HG02588 (cell line): ENCODE data around the gene MAB21L2.

Source experiments
- ATAC-seq: cut with Tn5 transposase; IDR thresholded peaks from one replicate; pipeline ENCODE4 v1.9.1; 2021; ENCODE audit warnings: mild to moderate bottlenecking, moderate library complexity; ENCODE audit not compliant: unreplicated experiment

The MAB21L2 gene

GRCh38 chr4:150574678-150575077 lies 7.3 kb upstream of the MAB21L2 start:
- ATAC-seq: no peak

GRCh38 chr4:150577796-150578195 lies 4.2 kb upstream of the MAB21L2 start:
- no peak for ATAC-seq

DNA sequence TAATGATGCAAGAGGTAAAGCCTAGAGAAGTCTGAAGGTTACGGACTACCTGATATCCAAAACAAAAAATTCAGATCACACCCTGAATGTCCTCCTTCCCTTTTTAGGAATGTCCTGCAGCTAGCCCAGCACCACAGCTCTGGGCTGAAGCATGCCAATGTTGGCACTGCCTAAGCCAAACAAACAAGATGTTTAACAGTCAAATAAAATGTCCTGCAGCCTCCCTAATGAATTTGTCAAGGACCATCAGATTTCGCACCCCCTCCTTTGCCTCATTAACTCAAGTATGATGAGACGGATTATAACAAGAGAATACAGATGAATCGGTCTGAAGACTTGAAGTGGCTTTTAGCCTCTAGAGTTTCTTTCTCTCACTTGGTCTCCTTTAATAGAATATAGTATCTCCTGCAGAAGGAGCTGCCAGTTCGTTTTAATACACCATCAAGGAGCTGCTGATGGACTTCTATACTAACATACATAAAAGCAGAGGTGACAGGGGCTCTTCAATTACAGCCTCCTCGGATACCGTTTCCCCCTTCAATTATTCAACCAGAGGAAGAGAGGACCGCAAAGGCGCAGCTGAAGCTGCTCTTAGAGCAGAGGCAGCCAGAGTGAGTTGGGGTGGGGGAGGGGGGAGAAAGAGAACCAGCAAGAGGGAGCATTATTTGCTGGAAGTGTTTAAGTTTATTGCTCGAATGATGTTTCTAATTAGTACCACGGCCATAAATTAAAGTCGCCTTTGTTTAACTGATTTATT lies 3.0 kb upstream of the MAB21L2 start:
- ATAC-seq: no peak

DNA sequence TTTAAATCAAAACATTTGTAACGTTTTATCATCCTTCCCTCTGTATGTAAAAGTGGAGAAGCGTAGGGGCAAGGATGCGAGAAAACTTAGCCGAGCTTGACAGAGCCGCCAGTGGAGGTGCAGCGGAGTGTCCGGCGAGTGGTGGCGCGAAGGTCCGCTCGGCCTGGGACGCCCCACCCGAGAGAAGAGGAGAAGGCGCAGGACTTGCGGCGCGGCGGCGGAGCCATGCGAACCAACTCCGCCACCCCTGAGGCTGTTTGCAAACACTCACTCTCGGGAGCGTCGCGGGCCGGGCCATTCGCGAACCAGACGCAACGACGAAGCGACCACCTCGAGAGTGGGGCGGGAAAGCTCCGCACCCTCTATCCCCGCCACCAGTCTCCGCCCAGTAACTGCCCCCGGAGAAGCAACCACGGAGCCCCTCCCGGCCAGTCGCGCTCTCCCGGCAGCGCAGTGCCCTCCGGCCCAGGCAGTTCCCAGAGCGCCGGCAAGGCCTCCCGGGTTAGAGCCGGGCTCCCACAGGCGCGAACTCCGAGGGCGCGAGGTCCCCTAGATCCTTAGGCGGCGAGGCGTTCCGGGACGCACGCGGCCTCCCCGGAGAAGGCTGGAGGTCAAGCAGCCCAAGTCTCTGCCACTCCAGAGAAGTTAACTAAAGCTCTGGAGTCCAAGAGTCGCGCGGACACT lies 2.3 kb upstream of the MAB21L2 start:
- ATAC-seq: no peak

DNA sequence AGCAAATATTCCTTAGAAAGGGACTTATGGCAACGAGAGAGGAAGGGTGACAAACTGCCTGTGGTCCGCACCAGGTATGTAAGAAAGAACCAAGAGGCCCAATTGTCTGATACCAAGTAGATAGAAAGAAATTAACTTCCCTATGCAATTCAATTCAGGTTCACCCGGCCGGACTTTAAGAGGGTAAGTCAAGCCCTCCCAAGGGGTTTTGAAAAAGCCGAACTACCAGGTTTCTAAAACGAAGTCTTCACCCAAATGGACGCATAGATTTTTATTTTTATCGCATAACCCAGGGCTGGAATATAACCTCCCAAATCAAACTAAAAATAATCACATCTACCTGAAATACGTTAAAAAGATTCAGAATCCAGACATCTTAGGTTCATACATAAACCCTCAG lies 1.6 kb upstream of the MAB21L2 start:
- ATAC-seq: no peak

DNA sequence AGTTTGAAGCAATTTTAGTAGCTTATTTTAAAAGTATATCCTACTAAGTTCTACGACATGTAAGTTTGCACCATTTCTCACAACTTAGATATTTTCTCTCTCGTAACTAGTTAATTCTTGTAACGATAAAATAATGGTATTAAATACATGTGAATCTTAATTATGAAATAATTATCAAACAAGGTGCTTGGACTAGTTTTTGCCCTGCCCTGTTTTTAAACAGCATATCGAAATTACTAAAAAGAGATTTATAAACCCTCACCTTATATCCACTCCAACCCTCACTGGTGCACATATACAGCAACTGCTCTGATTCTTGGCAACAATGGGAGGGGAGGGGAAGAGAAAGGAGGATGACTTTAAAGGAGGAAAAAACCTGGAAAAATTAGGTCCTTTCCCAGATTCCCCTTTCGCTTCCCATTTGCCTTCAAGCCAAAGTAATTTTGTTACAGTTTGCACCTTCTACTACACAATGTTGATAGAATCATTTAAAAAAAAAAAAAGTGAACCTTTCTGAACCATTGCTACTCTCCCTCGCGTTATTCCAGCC lies 820 bp upstream of the MAB21L2 start:
- ATAC-seq: no peak

GRCh38 chr4:150581641-150582051 lies 305 bp upstream of the MAB21L2 start:
- ATAC-seq: no peak

DNA sequence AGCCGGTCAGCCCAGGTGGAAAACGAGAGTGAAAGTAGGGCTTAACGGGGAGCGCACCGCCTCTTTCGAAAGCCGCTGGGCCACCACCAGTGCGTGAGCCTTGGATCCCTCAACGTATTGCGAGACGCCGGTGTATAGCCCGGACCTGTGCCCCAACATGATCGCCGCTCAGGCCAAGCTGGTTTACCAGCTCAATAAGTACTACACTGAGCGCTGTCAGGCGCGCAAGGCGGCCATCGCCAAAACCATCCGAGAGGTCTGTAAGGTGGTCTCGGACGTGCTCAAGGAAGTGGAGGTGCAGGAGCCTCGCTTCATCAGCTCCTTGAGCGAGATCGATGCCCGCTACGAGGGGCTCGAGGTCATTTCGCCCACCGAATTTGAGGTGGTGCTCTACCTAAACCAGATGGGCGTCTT lies 929 bp downstream of the MAB21L2 start:
- ATAC-seq: no peak

DNA sequence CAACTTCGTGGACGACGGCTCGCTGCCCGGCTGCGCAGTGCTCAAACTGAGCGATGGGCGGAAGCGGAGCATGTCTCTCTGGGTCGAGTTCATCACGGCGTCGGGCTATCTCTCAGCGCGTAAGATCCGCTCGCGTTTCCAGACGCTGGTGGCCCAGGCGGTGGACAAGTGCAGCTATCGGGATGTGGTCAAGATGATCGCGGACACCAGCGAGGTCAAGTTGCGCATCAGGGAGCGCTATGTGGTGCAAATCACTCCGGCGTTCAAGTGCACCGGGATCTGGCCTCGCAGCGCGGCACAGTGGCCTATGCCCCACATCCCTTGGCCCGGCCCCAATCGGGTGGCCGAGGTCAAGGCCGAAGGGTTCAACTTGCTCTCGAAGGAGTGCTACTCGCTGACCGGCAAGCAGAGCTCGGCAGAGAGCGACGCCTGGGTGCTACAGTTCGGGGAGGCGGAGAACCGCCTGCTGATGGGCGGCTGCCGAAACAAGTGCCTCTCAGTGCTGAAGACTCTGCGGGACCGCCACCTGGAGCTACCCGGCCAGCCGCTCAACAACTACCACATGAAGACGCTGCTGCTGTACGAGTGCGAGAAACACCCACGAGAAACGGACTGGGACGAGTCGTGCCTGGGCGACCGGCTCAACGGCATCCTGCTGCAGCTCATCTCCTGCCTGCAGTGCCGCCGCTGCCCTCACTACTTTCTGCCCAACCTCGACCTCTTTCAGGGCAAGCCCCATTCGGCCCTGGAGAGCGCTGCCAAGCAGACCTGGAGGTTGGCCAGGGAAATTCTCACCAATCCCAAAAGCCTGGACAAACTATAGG lies 1.5 kb downstream of the MAB21L2 start:
- ATAC-seq: no peak

GRCh38 chr4:150584111-150584915 lies 2.4 kb downstream of the MAB21L2 start:
- ATAC-seq: no peak

- no peak for ATAC-seq
Measured at GRCh38 chr4:150585611-150586010, 3.7 kb downstream of the MAB21L2 start.

GRCh38 chr4:150586162-150586810 lies 4.3 kb downstream of the MAB21L2 start:
- no peak for ATAC-seq

DNA sequence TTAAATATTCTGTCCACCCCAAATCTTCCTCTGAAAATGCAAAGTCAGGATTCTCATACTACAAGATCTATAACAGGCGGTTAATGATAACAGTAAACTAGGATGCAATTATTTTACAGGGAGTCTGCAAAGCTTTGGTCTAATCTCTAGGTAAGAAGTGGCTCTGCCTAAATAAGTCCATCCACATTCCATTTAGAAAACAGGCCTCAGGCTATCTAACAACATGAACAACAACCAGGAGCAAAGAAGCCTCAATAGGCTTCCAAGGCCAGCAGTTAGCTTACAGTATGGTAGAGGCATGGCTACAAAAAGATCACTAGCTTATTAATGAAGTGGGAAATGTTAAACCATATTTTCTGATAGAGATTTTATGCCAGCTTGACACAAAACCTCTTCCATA lies 6.4 kb downstream of the MAB21L2 start:
- ATAC-seq: no peak

DNA sequence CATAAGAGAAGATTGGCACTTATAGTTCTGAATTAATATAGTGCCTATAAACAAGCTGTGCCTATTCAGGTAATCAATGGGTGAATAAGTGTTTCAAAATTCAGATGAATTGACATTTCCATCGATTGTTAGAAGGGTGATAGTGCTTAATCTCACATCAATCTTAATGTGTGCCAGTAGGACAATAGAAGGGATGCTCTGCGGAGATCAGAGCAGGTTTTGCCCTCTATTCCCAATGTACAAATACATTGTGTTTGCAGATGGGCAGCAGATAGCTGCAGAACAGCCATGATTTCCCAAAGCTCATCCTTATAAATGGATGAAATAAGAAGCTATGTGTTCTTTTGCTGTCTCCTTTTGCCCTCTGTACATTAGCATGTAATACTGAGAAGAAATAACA lies 7.2 kb downstream of the MAB21L2 start:
- no peak for ATAC-seq

- no peak for ATAC-seq
Measured at GRCh38 chr4:150590631-150591030, 8.7 kb downstream of the MAB21L2 start.

- no peak for ATAC-seq
Measured at GRCh38 chr4:150591406-150591805, 9.5 kb downstream of the MAB21L2 start.

DNA sequence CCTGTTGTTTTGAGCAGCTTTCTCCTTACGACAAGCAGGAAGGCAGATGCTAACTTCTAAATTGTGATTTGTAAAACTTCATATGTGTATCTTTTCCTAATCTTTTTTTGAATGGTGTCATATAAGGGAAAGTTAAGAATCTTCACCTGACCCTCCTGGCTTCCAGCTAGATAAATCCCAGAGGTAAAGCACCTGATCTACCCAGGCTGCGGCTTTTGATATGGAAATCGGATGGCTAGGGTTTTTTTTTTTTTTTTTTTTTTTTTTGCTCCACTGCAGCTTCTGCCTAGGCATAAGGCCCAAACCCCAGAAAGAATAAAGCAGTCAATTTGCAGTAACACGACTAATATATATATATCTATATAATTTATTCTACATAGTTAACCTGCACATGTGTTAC lies 10.0 kb downstream of the MAB21L2 start:
- ATAC-seq: no peak

DNA sequence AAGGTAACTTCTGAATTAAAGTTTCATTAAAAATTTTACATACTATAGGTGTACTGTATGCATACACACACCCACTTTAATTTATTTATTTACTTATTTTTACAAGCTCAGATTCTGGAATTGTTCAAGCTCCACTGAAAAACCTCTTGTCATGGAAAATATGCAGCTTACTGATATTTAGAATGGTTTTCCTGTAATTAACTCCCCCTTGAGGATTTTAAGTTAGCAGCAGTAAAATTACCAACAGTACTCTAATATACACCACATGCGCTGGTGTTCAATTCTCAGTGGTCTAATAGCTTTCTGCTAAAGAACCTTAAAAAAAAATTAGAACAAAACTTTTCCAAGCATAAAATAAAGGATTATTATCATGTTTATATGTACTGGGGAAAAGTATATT lies 12.0 kb downstream of the MAB21L2 start:
- ATAC-seq: no peak

- ATAC-seq: no peak
Measured at GRCh38 chr4:150598909-150599308, 17.0 kb downstream of the MAB21L2 start.

DNA sequence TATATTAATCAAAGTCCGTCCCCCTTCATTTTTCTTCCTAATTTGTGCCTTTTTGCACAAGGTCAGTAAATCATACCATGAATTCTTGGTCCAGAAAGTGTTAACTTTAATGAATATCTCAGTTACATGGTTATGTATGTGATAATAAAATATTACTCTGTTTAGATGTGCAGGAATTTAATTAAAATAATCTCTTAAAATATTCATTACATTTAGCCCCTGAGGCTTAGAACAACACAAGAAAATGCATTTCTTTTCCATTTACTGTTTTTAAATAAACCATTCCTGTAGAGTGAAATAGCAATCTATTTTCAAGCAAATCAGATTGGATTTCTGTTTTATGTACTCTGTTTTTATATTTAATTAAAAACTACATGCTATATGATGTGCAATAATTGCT lies 17.6 kb downstream of the MAB21L2 start:
- no peak for ATAC-seq
